Effector memory CD8-positive, alpha-beta T cell (primary cell): ENCODE data around the gene TRMT6.

Source experiments
- ATAC-seq: fragments of 150-1000 bp; cut with Tn5 transposase; replicated peaks from 2 replicates; pipeline ENCODE4 v1.10.0; 2021; ENCODE audit warnings: mild to moderate bottlenecking, moderate library complexity
- DNase-seq, 3 experiments: peaks; one replicate each; pipeline ENCODE4 v3.0.0; 2021
- H3K27ac Mint-ChIP-seq, 2 donors: one replicate each; pipeline ENCODE4 v1.8.0; 2022; ENCODE audit warnings: mild to moderate bottlenecking in 2 of 2, mixed read lengths in 2 of 2, moderate library complexity in 2 of 2
- H3K27me3 Mint-ChIP-seq, 2 donors: one replicate each; pipeline ENCODE4 v1.8.0; 2022; ENCODE audit warnings: mixed read lengths in 2 of 2
- H3K36me3 Mint-ChIP-seq: one replicate; pipeline ENCODE4 v1.8.0; 2022; ENCODE audit warnings: mild to moderate bottlenecking, moderate library complexity, mixed read lengths; ENCODE audit not compliant: insufficient read depth
- H3K4me1 Mint-ChIP-seq, 2 donors: one replicate each; pipeline ENCODE4 v1.8.0; 2022; ENCODE audit warnings: low read depth in 2 of 2, mixed read lengths in 2 of 2
- H3K4me3 Mint-ChIP-seq, 2 donors: one replicate each; pipeline ENCODE4 v1.8.0; 2022; ENCODE audit warnings: mild to moderate bottlenecking in 2 of 2, mixed read lengths in 2 of 2, moderate library complexity in 2 of 2
- H3K9me3 Mint-ChIP-seq, 2 donors: one replicate each; pipeline ENCODE4 v1.8.0; 2022; ENCODE audit warnings: mixed read lengths in 2 of 2

TRMT6 gene

DNA sequence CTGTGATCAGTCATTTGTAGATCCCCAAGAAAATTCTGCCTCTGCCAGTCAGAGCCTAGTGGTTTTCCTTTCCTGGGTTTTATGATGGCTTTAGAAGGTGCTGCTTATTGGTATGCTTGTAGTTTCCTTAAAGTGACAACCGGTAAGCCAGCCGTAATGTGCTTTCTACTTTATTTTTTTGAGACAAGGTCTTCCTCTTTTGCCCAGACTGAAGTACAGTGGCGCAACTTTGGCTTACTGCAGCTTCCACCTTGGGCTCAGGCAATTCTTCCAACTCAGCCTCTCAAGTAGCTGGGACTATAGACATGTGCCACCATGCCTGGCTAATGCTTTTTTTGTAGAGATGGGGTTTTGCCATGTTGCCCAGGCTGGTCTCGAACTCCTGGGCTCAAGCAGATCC, 23.6 kb upstream of the TRMT6 start:
- Mint-ChIP-seq H3K27me3 (no peaks in the 10 kb centered on the region), H3K4me3 (no peak overlapping the region), H3K4me1 (no peaks in the 10 kb centered on the region), H3K9me3 (no peaks in the 10 kb centered on the region), H3K27ac (no peak overlapping the region), H3K36me3 (peaks cover 20% of the 10 kb centered on the region)
- DNase-seq (no peak), ATAC-seq (no peak)

- Mint-ChIP-seq H3K9me3 (no peaks in the 10 kb centered on the region), H3K36me3 (peaks cover 20% of the 10 kb centered on the region)
- ATAC-seq, result no peak
Measured at GRCh38 chr20:5973172-5973571, 22.8 kb upstream of the TRMT6 start.

GRCh38 chr20:5971203-5971602, 20.9 kb upstream of the TRMT6 start:
- Mint-ChIP-seq H3K27ac (no peak overlapping the region), H3K4me3 (no peak overlapping the region), H3K27me3 (no peaks in the 10 kb centered on the region), H3K9me3 (no peaks in the 10 kb centered on the region), H3K36me3 (peaks cover 22% of the 10 kb centered on the region), H3K4me1 (no peaks in the 10 kb centered on the region)
- ATAC-seq (no peak), DNase-seq (no peak)

More at GRCh38 chr20:5973172-5973571, 22.8 kb upstream of the TRMT6 start:
- no peak for DNase-seq
- Mint-ChIP-seq H3K4me1 (no peaks in the 10 kb centered on the region), H3K4me3 (no peak overlapping the region), H3K27ac (no peak overlapping the region), H3K27me3 (no peaks in the 10 kb centered on the region)

- Mint-ChIP-seq H3K27me3 (no peaks in the 10 kb centered on the region), H3K9me3 (no peaks in the 10 kb centered on the region), H3K4me3 (no peak overlapping the region), H3K36me3 (peaks cover 23% of the 10 kb centered on the region), H3K27ac (peak overlapping the region in 1 of 2 donors; percentile 56), H3K4me1 (no peaks in the 10 kb centered on the region)
- DNase-seq (no peak), ATAC-seq (no peak)
Measured at GRCh38 chr20:5970381-5970780, 20.0 kb upstream of the TRMT6 start.

- Mint-ChIP-seq H3K27ac (peak overlapping the region in 1 of 2 donors; percentile 56), H3K4me1 (no peaks in the 10 kb centered on the region), H3K9me3 (no peaks in the 10 kb centered on the region), H3K4me3 (no peak overlapping the region), H3K27me3 (no peaks in the 10 kb centered on the region), H3K36me3 (peaks cover 27% of the 10 kb centered on the region)
- DNase-seq (no peak), ATAC-seq (no peak)
Measured at GRCh38 chr20:5969940-5970339, 19.6 kb upstream of the TRMT6 start.

- no peak overlapping the region for H3K4me3 Mint-ChIP-seq
- H3K27me3 Mint-ChIP-seq, result no peaks in the 10 kb centered on the region
- ATAC-seq (no peak), DNase-seq (no peak)
- H3K27ac Mint-ChIP-seq, result no peak overlapping the region
- no peaks in the 10 kb centered on the region for H3K4me1 Mint-ChIP-seq
- H3K36me3 Mint-ChIP-seq, result peaks cover 27% of the 10 kb centered on the region
- H3K9me3 Mint-ChIP-seq, result no peaks in the 10 kb centered on the region
Measured at GRCh38 chr20:5969348-5969935, 19.1 kb upstream of the TRMT6 start.

GRCh38 chr20:5968462-5968861, 18.1 kb upstream of the TRMT6 start:
- Mint-ChIP-seq H3K27me3 (no peaks in the 10 kb centered on the region), H3K9me3 (no peaks in the 10 kb centered on the region), H3K27ac (no peak overlapping the region), H3K4me3 (no peak overlapping the region), H3K36me3 (peaks cover 32% of the 10 kb centered on the region), H3K4me1 (no peaks in the 10 kb centered on the region)
- no peak for ATAC-seq
- DNase-seq, result no peak

GRCh38 chr20:5967469-5967868, 17.1 kb upstream of the TRMT6 start:
- ATAC-seq, result no peak
- H3K9me3 Mint-ChIP-seq, result no peaks in the 10 kb centered on the region
- peaks cover 0 to 4% of the 10 kb centered on the region in 2 donors for H3K4me1 Mint-ChIP-seq
- H3K4me3 Mint-ChIP-seq, result no peak overlapping the region
- H3K27ac Mint-ChIP-seq, result no peak overlapping the region
- H3K36me3 Mint-ChIP-seq, result peaks cover 35% of the 10 kb centered on the region
- H3K27me3 Mint-ChIP-seq, result no peaks in the 10 kb centered on the region
- DNase-seq, result no peak

- Mint-ChIP-seq H3K36me3 (peaks cover 38% of the 10 kb centered on the region), H3K9me3 (no peaks in the 10 kb centered on the region), H3K27ac (peak overlapping the region; percentile 93 to 94), H3K4me1 (peaks cover 27 to 32% of the 10 kb centered on the region in 2 donors), H3K27me3 (no peaks in the 10 kb centered on the region), H3K4me3 (peak overlapping the region; percentile 83 to 89)
- no peak for ATAC-seq
- DNase-seq, result no peak
Measured at GRCh38 chr20:5949943-5950270, 426 bp downstream of the TRMT6 start.

DNA sequence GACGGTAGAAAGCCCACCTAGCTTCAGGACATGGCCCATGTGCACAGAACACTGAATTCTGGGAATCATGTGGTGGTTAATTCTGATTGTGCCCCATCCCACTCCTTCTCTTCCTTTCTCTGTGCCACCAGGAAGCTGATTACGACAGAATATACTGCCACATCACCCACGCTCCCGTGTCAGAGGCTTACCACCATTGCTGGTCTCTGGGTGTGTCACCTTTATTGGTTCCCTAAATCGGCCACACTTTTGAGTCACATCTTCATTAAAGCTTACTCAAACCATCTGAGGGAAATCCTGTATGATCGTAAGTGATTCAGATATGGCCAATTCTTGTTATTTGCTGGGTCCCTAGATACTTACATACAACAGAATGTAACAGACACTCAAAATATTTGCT, 3.1 kb downstream of the TRMT6 start:
- no peak for DNase-seq
- Mint-ChIP-seq H3K4me3 (no peak overlapping the region), H3K4me1 (peaks cover 30 to 35% of the 10 kb centered on the region in 2 donors), H3K27ac (peak overlapping the region; percentile 71 to 94), H3K27me3 (no peaks in the 10 kb centered on the region), H3K9me3 (no peaks in the 10 kb centered on the region), H3K36me3 (peaks cover 47% of the 10 kb centered on the region)
- ATAC-seq, result no peak

- DNase-seq (no peak), ATAC-seq (no peak)
- H3K9me3 Mint-ChIP-seq, result no peaks in the 10 kb centered on the region
- H3K27ac Mint-ChIP-seq, result peak overlapping the region in 1 of 2 donors; percentile 32
- H3K27me3 Mint-ChIP-seq, result no peaks in the 10 kb centered on the region
- peaks cover 49% of the 10 kb centered on the region for H3K36me3 Mint-ChIP-seq
- H3K4me3 Mint-ChIP-seq, result no peak overlapping the region
- peaks cover 28 to 31% of the 10 kb centered on the region in 2 donors for H3K4me1 Mint-ChIP-seq
Measured at GRCh38 chr20:5945963-5946362, 4.4 kb downstream of the TRMT6 start.

- ATAC-seq (no peak), DNase-seq (no peak)
- Mint-ChIP-seq H3K4me1 (no peaks in the 10 kb centered on the region), H3K4me3 (no peak overlapping the region), H3K27me3 (no peaks in the 10 kb centered on the region), H3K36me3 (peaks cover 47% of the 10 kb centered on the region), H3K9me3 (no peaks in the 10 kb centered on the region), H3K27ac (peak overlapping the region in 1 of 2 donors; percentile 49)
Measured at GRCh38 chr20:5938456-5939029, 11.8 kb downstream of the TRMT6 start.

- H3K36me3 Mint-ChIP-seq, result peaks cover 29% of the 10 kb centered on the region
- H3K4me1 Mint-ChIP-seq, result no peaks in the 10 kb centered on the region
- DNase-seq, result no peak
- no peaks in the 10 kb centered on the region for H3K9me3 Mint-ChIP-seq
- H3K4me3 Mint-ChIP-seq, result no peak overlapping the region
- H3K27me3 Mint-ChIP-seq, result peaks cover 0 to under 1% of the 10 kb centered on the region in 2 donors
- ATAC-seq, result no peak
- H3K27ac Mint-ChIP-seq, result no peak overlapping the region
Measured at GRCh38 chr20:5936238-5936637, 14.1 kb downstream of the TRMT6 start.

GRCh38 chr20:5935384-5935783, 14.9 kb downstream of the TRMT6 start:
- Mint-ChIP-seq H3K27me3 (peaks cover 7 to 9% of the 10 kb centered on the region in 2 donors), H3K36me3 (peaks cover 22% of the 10 kb centered on the region), H3K9me3 (no peaks in the 10 kb centered on the region), H3K4me3 (no peak overlapping the region), H3K27ac (no peak overlapping the region), H3K4me1 (no peaks in the 10 kb centered on the region)
- no peak for DNase-seq
- no peak for ATAC-seq
